Left kidney (tissue), 2 donors: ENCODE data around the gene FMO2. TPM values are rescaled to one million over a fixed set of nuclear protein-coding genes. Genes with fewer than 3 reads are reported as not detected.

Experiments
- DNase-seq: peaks from one replicate; pipeline ENCODE4 v3.0.0-alpha.2; 2013
- polyA plus RNA-seq: library from polyadenylated mRNA; unstranded; fragments of 120-200 nt; gene quantifications from one replicate; pipeline ENCODE4 v1.2.1, GENCODE V29; 2013; ENCODE audit not compliant: insufficient read length

The FMO2 gene
- polyA plus RNA-seq, 1 donor = 1.1 TPM

DNA sequence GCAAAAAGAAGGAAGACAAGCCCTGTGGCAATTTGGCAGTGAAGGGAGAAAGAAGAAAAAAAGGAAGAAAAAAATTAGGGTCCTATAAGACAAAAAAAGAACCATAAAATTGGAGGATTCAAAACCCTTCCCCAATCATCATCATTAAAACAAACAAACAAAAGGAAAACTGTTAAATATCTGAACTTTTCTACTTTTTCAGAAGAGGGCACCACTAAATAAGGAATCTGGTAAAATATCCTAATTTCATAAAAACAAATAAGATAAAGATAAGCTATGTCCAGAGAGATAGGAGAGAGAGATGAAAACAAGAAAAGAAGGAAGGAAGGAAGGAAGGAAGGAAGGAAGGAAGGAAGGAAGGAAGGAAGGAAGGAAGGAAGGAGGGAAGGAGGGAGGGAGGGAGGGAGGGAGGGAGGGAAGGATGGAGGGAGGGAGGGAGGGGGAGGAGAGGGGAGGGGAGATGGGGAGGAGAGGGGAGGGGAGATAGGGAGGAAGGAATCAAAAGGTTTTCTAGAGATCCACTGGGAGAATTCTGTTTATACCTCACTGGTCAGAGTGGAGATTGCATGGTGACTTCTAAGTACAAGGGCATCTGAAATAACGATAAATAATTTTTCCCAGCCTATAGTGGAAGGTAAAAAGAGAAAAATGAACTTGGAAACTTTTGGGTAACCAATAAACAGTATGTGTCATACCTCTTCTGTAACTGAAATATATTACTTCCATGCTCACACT lies 10.4 kb upstream of the FMO2 start:
- DNase-seq = no peak

GRCh38 chr1:171177261-171177660 lies 7.8 kb upstream of the FMO2 start:
- DNase-seq = no peak

DNA sequence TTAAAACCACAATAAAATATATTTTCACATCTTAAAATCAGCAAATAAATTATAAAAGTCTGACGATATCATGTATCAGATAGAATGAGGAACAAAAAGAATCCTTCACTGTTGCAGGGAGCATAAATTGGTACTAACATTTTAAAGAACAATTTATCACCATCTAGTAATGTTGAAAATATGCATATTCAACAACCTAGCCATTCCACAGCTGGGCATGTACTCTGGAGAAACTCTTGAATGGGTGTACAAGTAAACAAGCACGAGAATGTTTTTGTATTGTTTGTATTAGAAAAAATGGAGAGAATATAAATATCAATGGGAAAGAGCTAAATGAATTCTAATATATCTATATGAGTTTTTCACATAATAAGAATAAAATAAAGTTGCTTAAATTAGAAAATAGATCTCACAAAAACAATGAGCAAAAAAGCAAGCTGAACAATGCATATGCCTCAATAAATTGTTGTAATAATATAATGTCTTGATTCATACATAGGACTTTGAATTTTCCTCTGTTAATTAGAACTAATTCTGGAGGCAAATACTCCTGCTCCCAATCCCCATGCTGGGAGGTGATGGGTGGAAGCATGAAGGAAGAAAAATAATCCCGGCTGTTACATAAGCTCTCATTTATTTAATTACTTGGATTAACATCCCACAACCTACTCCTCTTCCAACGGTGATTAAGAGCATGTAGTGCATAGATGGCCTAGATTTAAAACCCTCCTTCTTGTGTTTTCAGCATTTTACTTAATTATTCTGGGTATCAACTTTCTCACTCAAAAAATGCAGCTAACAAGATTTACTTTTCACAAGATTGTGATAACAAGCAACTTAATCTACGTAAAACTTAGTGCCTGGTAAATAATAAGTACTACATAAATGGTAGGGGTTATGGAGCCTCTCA lies 5.5 kb upstream of the FMO2 start:
- no peak for DNase-seq

DNA sequence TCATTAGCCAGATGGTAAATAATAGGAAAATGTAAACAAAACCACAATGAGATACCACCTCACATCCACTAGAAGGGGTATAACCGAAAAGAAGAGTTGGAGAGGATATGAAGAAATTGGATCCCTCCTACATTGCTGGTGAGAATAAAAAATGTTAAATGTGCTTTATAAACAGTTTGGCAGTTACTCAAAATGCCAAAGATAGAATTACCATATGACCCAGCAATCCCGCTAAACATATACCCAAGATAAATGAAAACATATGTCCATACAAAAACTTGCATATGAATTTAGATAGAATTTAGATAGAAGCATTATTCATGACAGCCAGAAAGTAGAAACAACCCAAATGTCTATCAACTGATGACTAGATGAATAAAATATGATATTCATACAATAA lies 4.4 kb upstream of the FMO2 start:
- DNase-seq = no peak

- DNase-seq = peak; percentile 20
These were observed 3.5 kb downstream of the FMO2 start for GRCh38 chr1:171188388-171189266.

DNA sequence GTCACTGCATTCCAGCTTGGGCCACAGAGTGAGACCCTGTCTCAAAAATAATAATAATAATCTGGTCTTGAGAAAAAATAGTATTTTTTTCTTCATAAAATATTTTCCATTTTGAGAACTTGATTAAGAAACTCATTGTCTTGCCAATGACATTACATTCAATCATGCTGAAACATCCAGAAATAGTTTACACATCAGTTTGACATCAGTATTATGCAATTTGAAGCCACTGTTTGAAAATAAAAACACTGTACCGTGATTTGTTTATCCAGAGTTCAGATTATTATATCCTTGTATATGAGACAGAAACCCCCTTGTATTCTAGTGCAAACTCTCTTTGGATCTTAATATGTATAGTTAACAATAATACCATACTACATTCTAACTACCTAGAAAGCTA lies 6.9 kb downstream of the FMO2 start:
- DNase-seq = no peak

DNA sequence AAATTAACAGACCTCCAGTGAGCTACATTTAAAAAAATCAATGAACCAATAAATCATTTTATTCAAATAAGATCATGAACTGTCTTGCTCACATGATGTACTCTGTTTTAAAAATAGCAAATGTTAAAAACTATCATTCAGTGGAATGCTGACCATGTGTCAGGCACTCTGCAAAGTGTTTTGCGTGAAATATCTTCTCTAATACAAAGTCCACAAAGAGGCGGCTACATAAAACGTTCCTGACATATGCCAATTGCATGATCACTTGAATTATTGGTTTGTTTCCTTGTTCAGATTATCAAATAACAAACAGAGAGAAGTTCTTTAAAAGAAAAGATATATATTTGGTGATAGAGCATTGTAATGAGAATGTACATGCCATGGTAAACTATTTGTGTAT lies 10.7 kb downstream of the FMO2 start:
- no peak for DNase-seq

- no peak for DNase-seq
These were observed 11.3 kb downstream of the FMO2 start for GRCh38 chr1:171196351-171196750.

DNA sequence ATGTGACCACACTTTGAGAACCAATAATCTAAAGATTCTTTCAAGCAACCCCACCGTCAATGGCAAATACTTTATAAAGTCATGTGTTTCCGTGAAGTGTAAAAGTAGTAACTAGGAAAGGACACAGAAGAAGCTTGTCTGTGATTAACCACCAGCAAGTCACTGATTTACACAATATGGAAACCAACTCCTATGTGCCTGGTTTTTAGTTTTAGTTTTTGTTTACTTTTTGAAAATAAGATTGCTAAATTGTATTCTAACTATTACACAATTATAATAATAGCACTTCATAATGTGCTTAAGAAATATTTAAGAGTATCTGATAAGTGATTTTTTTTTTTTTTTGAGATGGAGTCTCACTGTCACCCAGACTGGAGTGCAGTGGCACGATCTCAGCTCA lies 13.0 kb downstream of the FMO2 start:
- DNase-seq = no peak

GRCh38 chr1:171204296-171204695 lies 19.2 kb downstream of the FMO2 start:
- DNase-seq = no peak

GRCh38 chr1:171206204-171206977 lies 21.3 kb downstream of the FMO2 start:
- no peak for DNase-seq

- DNase-seq = no peak
These were observed 21.9 kb downstream of the FMO2 start for GRCh38 chr1:171206978-171207355.

DNA sequence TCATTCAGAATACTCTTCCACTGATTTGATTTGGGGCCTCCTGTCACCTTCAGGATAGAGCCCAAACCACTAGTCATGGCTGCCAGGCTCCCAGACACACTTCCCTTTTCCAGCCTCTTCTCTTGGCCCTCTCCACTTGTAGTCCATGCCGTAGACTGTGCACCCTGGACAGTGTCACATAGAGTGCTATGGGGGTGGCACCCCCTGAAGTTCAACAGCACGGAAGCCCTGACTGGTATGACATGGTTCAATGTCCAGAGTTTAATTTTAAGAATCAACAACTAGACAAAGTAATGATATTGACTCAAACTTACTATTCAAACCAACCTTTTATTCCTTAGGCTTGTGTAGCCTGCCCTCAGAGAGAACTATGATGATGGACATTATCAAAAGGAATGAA lies 22.3 kb downstream of the FMO2 start:
- no peak for DNase-seq

- DNase-seq = no peak
These were observed 25.3 kb downstream of the FMO2 start for GRCh38 chr1:171210355-171210754.

GRCh38 chr1:171212607-171213351 lies 27.7 kb downstream of the FMO2 start:
- no peak for DNase-seq

DNA sequence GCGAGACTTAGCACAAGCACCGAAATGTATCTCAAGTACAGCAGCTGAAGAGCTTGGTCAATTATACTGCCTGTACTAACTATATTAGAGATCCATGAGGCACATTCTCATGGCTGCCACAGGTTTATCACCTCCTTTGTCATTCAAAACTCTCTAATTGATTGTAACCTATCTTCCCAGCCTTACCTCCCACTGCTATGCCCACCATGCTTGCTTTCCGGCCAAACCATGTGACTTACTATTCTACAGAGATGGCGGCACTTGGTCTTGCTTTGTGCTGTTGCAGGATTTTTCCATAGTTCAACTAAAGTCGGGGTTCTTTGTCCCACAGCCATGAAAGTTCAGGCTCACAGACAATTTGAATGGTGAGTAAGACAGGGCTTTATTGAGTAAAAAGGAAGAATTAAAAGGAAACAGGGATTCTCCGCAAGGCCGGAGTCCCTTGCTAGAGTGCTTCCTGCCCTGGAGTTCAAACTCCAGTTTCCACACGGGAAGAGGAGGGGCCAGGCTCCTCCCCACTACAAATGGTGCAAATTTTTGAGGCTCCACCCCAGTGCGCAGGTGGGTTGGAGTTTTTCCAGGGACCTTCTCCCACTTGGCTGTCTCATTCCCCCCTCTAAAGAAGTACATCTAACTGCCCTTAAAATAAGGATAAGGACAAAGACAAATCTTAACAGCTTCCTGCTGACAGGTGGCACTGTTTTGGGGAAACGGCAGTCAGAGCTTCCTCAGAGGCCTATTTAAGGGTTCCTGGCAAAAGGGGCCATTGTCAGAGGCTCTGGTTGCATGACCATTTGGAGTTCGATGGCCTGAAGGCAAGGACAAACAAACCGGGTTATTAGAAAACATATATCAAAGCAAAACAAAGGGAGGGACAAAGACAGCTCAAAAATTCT lies 28.7 kb downstream of the FMO2 start:
- no peak for DNase-seq

DNA sequence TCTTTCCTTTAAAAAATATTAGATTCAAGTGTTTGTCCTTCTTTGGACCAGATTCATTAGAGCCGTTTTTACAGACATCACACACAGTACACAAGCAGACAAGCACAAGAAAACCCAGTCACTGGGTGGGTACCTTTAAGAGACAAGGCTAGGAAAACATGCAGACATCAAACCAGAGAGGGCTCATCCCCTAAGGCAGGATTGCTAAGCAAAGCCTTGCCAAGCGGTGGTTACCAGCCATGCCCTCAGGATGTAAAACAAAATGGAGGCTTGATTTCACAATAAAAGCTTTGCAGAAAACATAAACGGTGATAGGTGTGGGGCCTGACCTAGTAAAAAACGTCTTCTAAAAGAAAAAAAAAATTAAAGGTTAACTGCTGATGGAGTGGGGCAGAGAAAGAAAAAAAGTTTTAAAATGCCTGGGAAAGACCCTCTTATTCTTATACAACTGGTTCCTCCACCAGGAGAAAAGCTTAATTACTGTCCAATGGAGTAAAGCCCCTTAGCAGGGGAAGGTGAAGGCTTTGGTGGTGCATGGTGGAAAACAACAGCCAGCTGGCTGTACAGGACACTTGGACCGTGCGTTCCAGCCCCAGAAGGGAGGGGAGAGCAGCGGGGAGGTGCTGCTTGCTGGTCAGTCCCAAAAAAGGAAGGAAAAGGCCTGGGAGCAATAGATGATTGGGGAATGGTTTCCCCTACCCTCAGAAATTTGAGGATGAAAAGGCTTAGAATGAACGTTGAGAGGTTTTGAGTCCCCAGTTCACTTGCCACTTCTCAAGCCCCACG lies 32.8 kb downstream of the FMO2 start:
- no peak for DNase-seq

DNA sequence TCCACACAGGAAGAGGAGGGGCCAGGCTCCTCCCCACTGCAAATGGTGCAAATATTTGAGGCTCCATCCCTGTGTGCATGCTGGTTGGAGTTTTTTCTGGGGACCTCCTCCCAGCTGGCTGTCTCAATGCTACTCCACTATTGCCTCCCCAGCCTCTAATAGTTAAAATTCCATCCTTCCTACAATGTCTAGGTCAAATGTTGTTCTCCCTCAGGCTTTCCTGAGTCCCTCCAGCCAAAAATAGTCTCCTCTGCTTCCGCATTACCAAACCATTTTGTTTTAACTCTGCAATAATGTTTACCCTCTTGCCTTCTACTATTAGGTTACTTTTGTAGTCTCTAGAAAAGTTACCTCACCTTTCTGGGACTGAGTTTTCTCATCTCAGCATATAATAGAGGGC lies 33.6 kb downstream of the FMO2 start:
- no peak for DNase-seq
